HFF-Myc (cell line): ENCODE measurements around the gene SORCS2.

Source experiments
- DNase-seq: peaks from one replicate; pipeline ENCODE4 v3.0.0-alpha.2; 2011; ENCODE audit warnings: low read depth; ENCODE audit errors: extremely low read depth
- H3K4me3 ChIP-seq: replicated peaks from 2 replicates; pipeline ENCODE4 v1.5.1; 2011; ENCODE audit warnings: low read depth, mild to moderate bottlenecking, control low read depth, low read length
- TF ChIP-seq, protein P1 (sequence below): IDR thresholded peaks from 2 replicates; pipeline ENCODE4 v1.5.1; 2012; ENCODE audit warnings: mild to moderate bottlenecking, low read depth, low read length, control low read depth; ENCODE audit errors: missing control alignments

The SORCS2 gene

DNA sequence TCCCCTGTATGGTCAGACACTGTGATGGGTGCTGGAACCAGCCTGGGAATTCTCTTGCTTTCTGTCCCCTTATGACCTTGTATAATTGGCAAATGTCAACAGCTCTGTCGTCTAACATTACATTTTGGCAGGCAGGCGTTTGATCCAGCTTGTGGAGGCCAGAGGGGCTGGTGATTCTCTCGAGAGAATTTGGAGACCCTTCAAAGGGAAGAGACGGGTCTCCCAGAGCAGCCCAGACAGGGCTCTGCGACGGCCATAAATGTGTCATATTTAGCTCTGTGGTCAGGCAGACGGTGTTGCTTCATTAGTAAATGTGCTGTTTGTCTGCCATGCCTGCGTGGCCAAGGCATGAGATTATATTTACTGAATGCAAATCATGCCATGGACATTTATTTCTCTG lies 68.7 kb downstream of the SORCS2 start:
- DNase-seq = no peak
- TF ChIP-seq, protein P1, sequence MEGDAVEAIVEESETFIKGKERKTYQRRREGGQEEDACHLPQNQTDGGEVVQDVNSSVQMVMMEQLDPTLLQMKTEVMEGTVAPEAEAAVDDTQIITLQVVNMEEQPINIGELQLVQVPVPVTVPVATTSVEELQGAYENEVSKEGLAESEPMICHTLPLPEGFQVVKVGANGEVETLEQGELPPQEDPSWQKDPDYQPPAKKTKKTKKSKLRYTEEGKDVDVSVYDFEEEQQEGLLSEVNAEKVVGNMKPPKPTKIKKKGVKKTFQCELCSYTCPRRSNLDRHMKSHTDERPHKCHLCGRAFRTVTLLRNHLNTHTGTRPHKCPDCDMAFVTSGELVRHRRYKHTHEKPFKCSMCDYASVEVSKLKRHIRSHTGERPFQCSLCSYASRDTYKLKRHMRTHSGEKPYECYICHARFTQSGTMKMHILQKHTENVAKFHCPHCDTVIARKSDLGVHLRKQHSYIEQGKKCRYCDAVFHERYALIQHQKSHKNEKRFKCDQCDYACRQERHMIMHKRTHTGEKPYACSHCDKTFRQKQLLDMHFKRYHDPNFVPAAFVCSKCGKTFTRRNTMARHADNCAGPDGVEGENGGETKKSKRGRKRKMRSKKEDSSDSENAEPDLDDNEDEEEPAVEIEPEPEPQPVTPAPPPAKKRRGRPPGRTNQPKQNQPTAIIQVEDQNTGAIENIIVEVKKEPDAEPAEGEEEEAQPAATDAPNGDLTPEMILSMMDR = no peak
- no peak overlapping the region for H3K4me3 ChIP-seq

DNA sequence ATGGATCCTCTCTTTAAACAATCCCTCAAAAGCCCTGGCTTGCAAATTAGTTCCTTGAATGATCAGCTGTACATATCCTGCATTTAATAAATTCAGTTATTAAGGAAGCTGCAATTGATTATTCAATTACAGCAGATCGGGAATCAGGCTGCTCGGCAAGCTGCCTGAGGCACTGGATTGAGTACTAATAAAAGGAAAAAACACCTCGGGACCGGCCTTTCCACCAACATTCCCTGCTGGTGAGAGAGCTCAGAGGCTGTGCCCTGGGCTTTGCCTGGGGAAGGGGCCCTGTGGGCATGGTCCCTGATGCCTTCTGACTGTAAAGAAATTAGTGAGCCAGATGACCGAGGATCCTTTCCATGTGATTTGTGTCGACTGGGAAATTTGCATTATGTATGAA lies 69.2 kb downstream of the SORCS2 start:
- TF ChIP-seq, protein P1 = no peak
- no peak overlapping the region for H3K4me3 ChIP-seq
- DNase-seq = no peak

GRCh38 chr4:7262134-7262533 lies 69.8 kb downstream of the SORCS2 start:
- H3K4me3 ChIP-seq = no peak overlapping the region
- TF ChIP-seq, protein P1 = no peak
- DNase-seq = no peak

DNA sequence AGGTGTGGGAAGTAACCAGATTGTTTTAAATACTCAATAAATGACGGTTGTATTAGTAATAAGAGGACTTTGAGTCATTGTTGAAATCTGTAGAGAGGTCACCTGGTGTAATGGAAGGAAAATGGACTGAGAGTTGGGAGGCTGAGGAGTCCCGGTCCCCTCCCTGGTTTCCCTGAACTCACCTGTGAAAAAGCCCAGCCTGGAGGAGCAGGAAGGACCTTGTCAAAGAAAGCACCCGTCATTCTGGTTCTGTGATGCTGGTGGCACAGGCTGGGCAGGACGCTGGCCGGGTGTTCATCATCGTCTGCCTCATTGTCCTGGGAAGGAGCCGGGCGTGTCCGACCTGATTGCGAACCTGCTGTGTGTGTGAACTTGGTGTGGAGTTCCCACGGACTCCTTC lies 70.8 kb downstream of the SORCS2 start:
- no peak overlapping the region for H3K4me3 ChIP-seq
- TF ChIP-seq, protein P1 = no peak
- DNase-seq = no peak

DNA sequence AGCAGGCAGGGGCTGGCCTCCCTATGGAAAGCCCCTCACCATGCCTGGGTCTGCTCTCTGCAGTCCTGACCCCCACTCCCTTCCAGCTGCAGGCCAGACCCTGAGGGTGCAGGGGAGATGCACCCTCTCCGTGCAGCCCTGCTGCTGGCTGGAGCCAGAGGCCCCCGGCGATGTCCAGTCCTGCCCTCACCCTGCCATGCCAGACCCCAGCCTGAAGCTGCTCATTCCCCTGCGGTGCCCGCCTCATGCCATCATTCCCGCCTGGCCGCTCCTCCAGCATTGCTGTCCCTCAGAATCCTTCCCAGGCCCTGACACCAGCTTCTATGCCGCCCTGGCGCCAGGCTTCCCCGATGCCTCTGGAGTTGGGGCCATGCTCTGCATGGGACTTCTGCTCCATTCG lies 72.4 kb downstream of the SORCS2 start:
- no peak overlapping the region for H3K4me3 ChIP-seq
- TF ChIP-seq, protein P1 = no peak
- DNase-seq = no peak

- TF ChIP-seq, protein P1 = no peak
- DNase-seq = peak; percentile 42
- H3K4me3 ChIP-seq = no peak overlapping the region
Observed at GRCh38 chr4:7266525-7267292, 74.4 kb downstream of the SORCS2 start.

- TF ChIP-seq, protein P1 = no peak
- no peak overlapping the region for H3K4me3 ChIP-seq
- DNase-seq = no peak
Observed at GRCh38 chr4:7267829-7268228, 75.5 kb downstream of the SORCS2 start.
